ENCODE results near the gene CTNND2. TPM values are rescaled to one million over a fixed set of nuclear protein-coding genes. Genes with fewer than 3 reads are reported as not detected.

CTNND2 gene
- total and polyA plus RNA-seq, 10 of the 15 experiments (the other 5 are each of a cell fraction or from before 2014, with no cell fraction given), result 0.02 to 0.16 (median 0.04) TPM; not detected in 7

DNA sequence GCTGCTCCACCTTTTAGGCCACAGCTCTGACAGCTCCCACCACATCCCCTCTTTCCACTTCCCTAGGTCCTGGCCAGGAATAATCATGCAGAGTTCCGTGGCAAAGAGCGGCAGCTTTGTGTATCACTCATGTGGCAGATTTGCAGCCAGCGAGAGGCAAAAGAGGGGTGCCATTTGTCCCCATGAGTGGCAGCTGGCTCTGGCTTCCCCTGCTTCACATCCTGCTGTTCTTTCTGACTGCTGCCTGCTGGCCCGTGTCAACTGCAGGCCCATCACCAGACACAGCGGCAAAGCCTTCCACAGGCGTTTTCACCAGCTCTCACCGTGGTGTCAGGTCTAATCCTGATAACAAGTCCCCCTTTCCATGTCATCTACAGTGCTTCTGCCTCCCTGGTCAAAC lies 712.6 kb downstream of the CTNND2 start (continued):
- TF ChIP-seq, protein P1, sequence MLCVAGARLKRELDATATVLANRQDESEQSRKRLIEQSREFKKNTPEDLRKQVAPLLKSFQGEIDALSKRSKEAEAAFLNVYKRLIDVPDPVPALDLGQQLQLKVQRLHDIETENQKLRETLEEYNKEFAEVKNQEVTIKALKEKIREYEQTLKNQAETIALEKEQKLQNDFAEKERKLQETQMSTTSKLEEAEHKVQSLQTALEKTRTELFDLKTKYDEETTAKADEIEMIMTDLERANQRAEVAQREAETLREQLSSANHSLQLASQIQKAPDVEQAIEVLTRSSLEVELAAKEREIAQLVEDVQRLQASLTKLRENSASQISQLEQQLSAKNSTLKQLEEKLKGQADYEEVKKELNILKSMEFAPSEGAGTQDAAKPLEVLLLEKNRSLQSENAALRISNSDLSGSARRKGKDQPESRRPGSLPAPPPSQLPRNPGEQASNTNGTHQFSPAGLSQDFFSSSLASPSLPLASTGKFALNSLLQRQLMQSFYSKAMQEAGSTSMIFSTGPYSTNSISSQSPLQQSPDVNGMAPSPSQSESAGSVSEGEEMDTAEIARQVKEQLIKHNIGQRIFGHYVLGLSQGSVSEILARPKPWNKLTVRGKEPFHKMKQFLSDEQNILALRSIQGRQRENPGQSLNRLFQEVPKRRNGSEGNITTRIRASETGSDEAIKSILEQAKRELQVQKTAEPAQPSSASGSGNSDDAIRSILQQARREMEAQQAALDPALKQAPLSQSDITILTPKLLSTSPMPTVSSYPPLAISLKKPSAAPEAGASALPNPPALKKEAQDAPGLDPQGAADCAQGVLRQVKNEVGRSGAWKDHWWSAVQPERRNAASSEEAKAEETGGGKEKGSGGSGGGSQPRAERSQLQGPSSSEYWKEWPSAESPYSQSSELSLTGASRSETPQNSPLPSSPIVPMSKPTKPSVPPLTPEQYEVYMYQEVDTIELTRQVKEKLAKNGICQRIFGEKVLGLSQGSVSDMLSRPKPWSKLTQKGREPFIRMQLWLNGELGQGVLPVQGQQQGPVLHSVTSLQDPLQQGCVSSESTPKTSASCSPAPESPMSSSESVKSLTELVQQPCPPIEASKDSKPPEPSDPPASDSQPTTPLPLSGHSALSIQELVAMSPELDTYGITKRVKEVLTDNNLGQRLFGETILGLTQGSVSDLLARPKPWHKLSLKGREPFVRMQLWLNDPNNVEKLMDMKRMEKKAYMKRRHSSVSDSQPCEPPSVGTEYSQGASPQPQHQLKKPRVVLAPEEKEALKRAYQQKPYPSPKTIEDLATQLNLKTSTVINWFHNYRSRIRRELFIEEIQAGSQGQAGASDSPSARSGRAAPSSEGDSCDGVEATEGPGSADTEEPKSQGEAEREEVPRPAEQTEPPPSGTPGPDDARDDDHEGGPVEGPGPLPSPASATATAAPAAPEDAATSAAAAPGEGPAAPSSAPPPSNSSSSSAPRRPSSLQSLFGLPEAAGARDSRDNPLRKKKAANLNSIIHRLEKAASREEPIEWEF (IDR thresholded peaks at IDR 0.05; ENCODE audit: insufficient replicate concordance, low read depth, low read length), result no peak
- TF ChIP-seq PAX8 (IDR thresholded peaks at IDR 0.05) (no peak), ZNF622 (IDR thresholded peaks at IDR 0.05) (no peak), SUPT20H (IDR thresholded peaks at IDR 0.05; ENCODE audit: borderline replicate concordance, control insufficient read depth, low read depth, low read length) (no peak), RFX5 (IDR thresholded peaks at IDR 0.05; ENCODE audit: low read depth, low read length) (no peak), ESRRA (IDR thresholded peaks at IDR 0.05; ENCODE audit: low read length) (no peak)

DNA sequence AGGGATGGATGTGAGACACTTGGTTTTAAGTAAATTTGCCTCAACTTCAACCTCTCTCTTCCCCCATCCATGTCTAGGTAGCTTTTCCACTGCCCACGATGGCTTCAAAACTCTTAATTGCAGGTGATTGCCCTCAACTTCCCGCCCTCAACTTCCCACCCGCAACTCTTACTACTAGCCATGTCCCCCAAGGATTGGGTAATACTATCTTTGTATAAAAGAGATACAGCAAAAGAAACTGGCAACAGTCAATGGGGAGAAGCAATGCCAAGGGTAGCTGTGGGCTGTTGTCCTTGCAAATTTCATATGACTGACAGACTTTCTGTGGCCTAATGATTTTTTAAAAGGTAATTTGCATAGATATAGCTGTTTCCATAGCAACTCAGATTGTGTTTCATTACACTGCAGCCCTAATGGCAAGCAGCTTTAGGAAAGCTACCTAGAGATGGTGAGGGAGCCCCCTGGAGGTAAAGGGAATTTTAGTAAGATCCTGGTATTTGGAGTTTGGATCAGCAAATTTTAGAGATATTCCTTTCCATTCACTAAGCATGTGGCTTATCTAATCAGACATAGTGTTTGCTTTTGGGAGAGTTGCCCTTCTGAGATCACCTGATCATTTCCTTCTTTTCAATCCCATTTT lies 721.7 kb downstream of the CTNND2 start:
- ChIA-PET SMC1A (ENCODE audit: uncharacterized antibody, unreplicated experiment) (interaction anchor here (0.9 kb wide), 1 partner anchor 12 kb away, joined by 3 read pairs; no protein-coding TSS in a partner anchor), CTCF (interaction anchor here (1.1 to 2.0 kb wide), 3 partner anchors 194 to 731 kb away, joined by 3 to 11 read pairs (median 4); no protein-coding TSS in a partner anchor), POLR2A (interaction anchor here (0.9 kb wide), 1 partner anchor 450 kb away, joined by 3 read pairs; no protein-coding TSS in a partner anchor), RAD21 (ENCODE audit: unreplicated experiment) (interaction anchor here (1.0 kb wide), 1 partner anchor 487 kb away, joined by 3 read pairs; no protein-coding TSS in a partner anchor)
- no peak overlapping the region for H3K4me2 ChIP-seq (ENCODE audit: control insufficient read depth, insufficient read depth)
- WGBS (ENCODE audit: insufficient coverage, insufficient replicate concordance, low lambda C conversion rate, missing lambda C conversion rate), result 17% methylated on average over 3 of the region's 3 CpGs
- no peak overlapping the region for H2AFZ ChIP-seq (ENCODE audit: control insufficient read depth, low read depth, low read length)
- TF ChIP-seq, protein P2, sequence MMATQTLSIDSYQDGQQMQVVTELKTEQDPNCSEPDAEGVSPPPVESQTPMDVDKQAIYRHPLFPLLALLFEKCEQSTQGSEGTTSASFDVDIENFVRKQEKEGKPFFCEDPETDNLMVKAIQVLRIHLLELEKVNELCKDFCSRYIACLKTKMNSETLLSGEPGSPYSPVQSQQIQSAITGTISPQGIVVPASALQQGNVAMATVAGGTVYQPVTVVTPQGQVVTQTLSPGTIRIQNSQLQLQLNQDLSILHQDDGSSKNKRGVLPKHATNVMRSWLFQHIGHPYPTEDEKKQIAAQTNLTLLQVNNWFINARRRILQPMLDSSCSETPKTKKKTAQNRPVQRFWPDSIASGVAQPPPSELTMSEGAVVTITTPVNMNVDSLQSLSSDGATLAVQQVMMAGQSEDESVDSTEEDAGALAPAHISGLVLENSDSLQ (IDR thresholded peaks at IDR 0.05), result peak; percentile 37; the same call in 1 of the 2 replicates
- TF ChIP-seq, protein P3, sequence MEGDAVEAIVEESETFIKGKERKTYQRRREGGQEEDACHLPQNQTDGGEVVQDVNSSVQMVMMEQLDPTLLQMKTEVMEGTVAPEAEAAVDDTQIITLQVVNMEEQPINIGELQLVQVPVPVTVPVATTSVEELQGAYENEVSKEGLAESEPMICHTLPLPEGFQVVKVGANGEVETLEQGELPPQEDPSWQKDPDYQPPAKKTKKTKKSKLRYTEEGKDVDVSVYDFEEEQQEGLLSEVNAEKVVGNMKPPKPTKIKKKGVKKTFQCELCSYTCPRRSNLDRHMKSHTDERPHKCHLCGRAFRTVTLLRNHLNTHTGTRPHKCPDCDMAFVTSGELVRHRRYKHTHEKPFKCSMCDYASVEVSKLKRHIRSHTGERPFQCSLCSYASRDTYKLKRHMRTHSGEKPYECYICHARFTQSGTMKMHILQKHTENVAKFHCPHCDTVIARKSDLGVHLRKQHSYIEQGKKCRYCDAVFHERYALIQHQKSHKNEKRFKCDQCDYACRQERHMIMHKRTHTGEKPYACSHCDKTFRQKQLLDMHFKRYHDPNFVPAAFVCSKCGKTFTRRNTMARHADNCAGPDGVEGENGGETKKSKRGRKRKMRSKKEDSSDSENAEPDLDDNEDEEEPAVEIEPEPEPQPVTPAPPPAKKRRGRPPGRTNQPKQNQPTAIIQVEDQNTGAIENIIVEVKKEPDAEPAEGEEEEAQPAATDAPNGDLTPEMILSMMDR (IDR thresholded peaks at IDR 0.05 in 2 of 3, conservative IDR thresholded peaks at IDR 0.05 in 1 of 3; ENCODE audit: control insufficient read depth in 2 of 3, extremely low read depth in 1 of 3, insufficient read depth in 1 of 3, low read depth in 3 of 3, low read length in 3 of 3), result peak; percentile 30 to 49 (median 38); a peak in 4 of 6 replicates
- TF ChIP-seq SMC3 (IDR thresholded peaks at IDR 0.05; ENCODE audit: borderline replicate concordance, low read length), result peak; percentile 52; the same call in 1 of the 2 replicates
- TF ChIP-seq RAD21 (IDR thresholded peaks at IDR 0.05; ENCODE audit: insufficient read depth, low read depth, low read length), result peak; percentile 55
- TF ChIP-seq MEF2B (IDR thresholded peaks at IDR 0.05; ENCODE audit: partially characterized antibody, poor library complexity, severe bottlenecking), result no peak
- TF ChIP-seq SUPT20H (IDR thresholded peaks at IDR 0.05; ENCODE audit: borderline replicate concordance, control insufficient read depth, low read depth, low read length), result no peak
- peak; percentile 60 for TF ChIP-seq BMI1 (IDR thresholded peaks at IDR 0.05; ENCODE audit: borderline replicate concordance)
- H3K27ac ChIP-seq (ENCODE audit: control insufficient read depth, insufficient read depth), result no peak overlapping the region
- no peak overlapping the region for H3K9ac ChIP-seq (ENCODE audit: control insufficient read depth, insufficient read depth, low read length)
- H4K20me1 ChIP-seq (ENCODE audit: control insufficient read depth, insufficient read depth), result no peaks in the 10 kb centered on the region
- no peaks in the 10 kb centered on the region for H3K36me3 ChIP-seq (ENCODE audit: control insufficient read depth in 2 of 2, insufficient read depth in 2 of 2, low read length in 1 of 2)
- ATAC-seq (peak; percentile 54), DNase-seq (ENCODE audit: low read depth, low spot score) (no peak), FAIRE-seq (peak; percentile 65)
- no peaks in the 10 kb centered on the region for H3K4me1 ChIP-seq (ENCODE audit: control insufficient read depth, insufficient read depth, low read length)
- in situ Hi-C loops (cut with MboI), result loop anchor here (25.0 kb wide), 1 partner anchor 720 kb away; no protein-coding TSS in a partner anchor
- H3K4me3 ChIP-seq, result no peak overlapping the region
- H3K27me3 ChIP-seq (replicated peaks in 1 of 2; ENCODE audit: control insufficient read depth in 2 of 2, insufficient read depth in 2 of 2, low read length in 1 of 2), result no peaks in the 10 kb centered on the region
- no peaks in the 10 kb centered on the region for H3K9me3 ChIP-seq (replicated peaks; ENCODE audit: control insufficient read depth, insufficient read depth, low read length)
- no peaks in the 10 kb centered on the region for H3K79me2 ChIP-seq (ENCODE audit: control insufficient read depth, insufficient read depth, low read length)
- intact Hi-C loops (cut with micrococcal nuclease; ENCODE audit: unreplicated experiment), result loop anchor here (1.0 to 10.0 kb wide), 3 partner anchors 194 to 728 kb away; no protein-coding TSS in a partner anchor
- BruUV-seq (replicated peaks), result no TSS peak

Measured in GM12878 (cell line).